Kidney tubule cell (primary cell): ENCODE results near the gene ANKLE1.

ENCODE experiments used
- DNase-seq: peaks from one replicate; pipeline ENCODE4 v3.0.0-alpha.2; 2018; ENCODE audit warnings: low spot score

The ANKLE1 gene

DNA sequence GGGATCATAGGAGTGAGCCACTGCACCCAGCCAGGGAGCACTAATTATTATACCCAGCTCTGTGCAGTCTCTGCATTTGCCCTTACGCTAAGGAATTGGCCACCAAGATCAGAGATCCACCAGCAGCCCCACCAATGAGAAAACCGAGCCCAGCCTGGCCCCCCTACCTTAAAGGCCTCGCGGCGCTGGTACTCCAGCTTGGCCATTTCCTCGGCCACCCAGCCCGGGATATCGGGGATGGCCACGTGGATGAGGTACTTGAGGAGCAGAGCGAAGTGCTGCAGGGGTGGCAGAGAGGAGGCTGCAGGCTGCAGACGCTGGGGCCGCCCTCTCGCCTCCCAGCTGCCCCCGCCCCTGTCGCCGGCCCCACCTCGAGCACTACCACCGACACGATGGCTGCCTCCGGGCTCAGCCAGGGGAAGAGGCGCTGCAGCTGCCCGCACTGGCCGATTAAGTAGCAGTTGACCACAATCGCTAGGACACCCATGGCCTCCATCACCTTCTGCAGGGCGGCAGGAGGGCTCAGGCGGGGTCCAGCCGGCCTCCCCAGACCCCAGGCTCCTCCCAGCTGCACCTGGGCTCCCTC lies 45.5 kb downstream of the ANKLE1 start:
- DNase-seq, result no peak

DNA sequence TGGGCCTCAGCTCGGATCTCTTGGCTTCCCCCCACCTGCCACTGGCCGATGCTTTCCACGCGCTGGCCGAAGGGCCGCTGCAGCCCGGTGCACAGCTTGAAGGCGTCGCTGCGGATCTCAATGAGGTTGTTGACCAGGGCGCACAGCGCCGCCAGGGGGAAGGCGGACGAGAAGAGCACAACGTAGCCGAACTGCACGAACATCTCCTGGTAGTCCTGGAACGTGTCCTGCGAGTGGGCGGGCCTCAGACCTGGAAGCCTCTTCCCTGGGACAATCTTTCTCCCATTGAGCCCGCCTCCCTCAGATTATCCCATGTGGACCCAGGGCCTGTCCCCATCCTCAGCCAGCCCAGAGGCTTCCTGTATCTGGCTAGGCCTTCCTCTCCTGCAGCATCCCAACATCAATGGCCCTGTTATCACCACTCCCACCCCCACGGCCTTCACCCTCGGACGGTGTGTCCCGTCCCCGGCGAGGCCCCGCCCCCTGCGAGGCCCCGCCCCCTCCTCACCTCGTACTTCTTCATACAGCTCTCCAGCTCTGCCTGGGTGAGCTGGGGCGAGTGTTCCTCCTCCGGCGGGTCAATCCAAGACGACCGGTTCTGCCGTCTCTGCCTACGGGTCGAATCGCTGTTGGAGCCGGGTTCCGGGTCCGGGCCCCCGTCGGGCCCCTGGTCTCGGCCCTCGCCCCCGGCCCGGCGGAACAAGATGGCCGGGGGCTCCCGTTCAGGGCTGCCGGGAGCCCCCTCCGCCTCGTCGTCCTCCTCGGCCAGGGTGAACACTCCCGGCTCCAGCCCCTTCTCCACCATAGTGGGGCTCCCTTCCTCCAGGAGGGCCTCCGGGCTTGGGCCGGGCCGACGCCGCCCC lies 46.2 kb downstream of the ANKLE1 start:
- DNase-seq, result peak; percentile 72

DNA sequence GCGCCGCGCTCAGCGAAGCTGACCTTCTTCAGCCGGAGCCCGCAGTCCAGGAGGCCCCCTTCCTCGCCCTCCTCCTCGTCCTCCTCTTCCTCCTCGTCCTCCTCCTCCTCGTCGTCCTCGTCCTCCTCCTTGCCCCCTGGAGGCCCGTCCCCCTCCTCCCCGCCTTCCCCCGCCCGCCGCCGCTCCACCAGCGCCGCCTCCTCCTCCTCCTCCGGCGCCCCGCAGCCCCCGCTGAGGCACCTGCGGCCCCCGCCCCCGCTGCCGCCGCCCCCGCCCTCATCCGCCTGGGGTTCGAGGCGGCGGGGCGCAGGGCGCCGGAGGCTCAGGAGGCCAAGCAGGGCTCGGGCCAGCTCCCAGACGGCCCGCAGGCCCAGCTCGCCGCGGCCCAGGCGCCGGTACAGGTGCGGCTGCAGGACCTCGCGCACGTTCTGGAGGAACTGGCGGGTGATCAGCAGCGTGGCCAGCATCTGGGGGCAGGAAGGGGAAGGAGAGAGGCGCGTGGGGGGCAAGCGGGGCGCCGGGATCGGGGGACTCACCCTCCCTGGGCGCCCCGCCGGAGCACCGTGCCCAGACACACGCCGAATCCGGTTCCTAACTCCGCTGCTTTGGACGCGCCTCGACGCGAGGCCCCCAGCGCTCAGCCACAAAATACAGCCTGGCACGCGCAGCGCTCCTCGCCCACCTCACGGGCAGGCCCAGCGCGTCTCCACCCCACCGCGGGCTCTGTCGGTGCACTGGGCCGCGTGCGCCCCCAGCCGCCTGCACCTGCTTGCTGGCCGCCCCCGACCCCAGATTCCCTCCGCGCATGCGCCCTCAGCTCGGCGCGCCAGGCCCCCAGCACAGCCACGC lies 47.0 kb downstream of the ANKLE1 start:
- DNase-seq, result no peak

DNA sequence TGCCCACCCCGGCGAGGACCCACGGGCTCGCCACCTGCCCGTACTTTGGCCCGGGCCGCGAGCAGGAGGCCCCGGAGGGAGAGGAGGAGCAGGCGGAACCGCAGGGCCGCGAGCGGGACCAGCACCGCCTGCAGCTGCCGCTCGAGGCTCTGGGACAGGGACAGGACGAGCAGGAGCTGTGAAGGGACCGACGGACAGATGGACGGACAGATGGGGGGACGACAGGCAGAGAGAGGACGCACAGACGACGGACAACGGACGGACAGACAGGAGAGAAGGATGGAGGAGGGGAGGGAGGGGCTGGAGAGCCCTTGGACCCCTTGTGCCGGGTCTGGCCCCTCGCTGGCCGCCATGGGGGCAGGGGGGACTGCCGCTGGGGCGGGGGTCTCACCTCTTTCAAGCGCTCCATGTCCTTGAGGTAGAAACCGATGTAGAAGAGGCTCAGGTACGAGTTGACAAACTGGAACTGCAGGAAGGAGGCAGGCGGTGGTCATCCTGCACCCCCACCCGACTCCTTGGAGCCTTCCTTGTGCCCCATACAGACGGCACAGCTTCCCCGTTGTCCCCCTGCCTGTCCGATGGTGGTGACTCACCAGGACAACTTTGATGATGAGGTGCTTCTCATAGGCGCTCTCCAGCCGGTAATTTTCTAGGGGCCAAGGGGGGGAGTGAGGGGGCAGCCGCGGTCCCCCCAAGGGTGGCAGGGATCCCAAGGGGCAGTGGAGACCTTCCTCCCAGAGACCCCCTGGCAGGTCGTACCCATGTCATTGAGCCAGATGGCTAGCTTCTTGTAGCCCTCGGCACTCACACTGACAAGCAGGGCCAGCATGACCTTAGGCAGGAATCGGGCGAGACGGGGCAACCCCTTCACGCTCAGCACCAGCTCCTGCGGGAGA lies 47.9 kb downstream of the ANKLE1 start:
- no peak for DNase-seq

DNA sequence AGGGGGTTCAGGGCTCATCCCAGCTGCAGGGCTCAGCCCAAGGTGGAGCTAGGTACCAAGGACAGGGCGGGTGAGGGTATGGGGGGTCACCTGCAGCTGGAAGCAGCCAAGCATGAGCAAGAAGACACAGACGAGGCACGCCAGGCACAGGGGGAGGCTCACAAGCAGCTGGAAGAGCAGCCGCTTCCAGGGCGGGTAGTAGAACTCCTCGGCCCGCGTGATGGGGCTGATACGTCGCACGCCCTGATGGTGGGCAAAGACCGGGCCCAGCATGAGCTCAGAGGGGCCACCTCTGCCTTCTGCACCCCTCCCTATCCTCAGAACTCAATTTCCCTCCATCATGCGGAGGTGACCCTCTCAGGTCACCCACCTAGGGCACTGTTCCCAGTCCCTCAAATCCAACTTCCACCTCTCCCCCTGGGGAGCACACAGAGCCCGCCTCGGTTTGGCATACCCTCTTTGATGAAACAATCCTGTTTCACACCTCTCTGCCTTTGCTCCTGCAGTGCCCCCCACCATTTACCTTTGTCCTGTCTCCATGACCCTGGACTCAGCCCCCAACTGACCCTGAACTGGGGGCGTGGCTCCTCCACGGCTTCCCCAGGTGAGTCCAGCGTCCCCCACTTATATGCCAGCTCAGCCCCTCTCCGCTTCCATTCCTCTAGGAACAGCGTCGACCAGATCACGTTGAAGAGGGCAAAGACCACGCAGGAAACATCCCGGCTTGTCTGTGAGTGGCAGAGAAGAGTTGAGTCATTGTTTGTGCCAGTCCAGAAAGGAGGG lies 48.8 kb downstream of the ANKLE1 start:
- no peak for DNase-seq

DNA sequence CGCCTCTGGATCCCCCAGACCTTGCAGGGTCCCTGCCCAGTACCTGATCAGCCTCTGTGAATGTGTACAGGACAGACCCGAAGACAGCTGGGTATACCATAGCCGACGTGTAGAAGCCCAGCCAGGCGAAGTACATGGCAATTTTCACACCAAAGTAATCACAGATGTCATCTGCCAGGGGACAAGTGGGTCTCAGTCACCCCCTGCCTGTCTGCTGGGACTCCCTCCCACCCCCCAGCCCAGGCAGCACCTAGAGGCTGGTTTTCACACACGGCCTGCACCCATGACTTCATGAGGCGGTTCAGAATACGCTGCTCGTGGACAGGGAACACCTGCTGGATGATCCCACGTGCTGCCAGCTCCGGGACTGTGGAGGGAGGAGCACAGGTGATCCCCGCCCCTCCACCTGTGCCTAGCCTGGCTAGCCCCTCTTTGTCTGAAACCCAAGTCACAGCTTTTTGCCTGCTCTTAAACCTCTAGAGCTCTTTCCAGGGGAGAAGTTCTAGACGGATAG lies 49.4 kb downstream of the ANKLE1 start:
- no peak for DNase-seq

DNA sequence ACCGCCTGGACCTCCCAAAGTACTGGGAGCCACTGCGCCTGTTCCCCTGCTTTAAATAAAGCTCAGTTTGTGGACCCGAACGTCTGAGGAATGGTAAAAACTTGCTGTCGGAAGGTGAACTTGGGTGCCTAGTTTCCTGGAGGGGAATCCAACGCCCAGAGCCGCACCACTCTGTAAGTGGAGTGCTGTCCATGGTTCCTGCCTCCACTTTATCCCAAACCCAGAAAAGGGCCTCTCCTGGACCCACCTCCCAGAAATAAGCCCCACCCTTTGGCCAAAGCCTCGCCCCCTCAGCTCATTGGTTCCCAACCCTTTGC lies 50.6 kb downstream of the ANKLE1 start:
- no peak for DNase-seq

DNA sequence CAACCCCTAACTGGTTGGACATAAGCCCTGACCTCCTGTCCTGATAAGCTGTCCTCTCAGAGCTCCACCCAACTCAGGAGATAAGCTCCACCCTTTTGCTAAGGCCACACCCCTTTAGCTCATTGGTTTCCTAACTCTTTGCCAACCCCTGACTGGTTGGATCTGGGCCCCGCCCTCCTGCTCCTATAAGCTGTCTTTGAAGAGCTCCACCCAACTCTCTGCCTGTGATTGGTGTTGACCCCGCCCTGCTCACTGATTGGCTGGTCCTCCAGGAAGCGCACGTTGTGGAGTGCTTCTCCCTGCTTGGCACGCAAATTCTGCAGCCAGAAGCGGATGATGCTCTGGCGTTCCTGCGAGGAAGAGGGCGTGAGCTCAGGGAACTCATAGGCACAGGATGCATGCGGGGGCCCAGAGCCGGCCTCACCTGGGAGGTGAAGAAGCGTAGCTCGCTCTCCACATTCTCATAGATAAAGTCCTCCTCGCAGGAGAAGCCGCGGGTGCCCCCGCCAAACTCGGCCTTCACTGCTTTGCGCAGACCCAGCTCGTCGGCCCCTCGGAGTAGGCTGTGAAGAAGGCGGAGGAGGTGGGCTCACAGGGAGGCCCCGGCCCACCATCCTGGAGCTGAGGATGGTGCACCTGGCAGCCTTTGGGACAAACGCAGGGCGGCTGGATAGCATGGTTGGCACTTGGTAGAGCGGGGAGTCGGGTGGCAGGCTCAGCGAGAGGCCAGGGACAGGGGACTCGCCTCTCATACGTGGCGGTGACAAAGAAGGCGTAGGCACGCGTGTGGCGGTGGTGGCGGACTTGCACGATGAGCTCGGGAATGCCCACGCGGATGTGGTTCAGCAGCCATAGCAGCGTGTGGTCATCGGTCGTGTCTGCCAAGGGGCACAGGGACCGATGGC lies 51.2 kb downstream of the ANKLE1 start:
- DNase-seq, result peak; percentile 52

DNA sequence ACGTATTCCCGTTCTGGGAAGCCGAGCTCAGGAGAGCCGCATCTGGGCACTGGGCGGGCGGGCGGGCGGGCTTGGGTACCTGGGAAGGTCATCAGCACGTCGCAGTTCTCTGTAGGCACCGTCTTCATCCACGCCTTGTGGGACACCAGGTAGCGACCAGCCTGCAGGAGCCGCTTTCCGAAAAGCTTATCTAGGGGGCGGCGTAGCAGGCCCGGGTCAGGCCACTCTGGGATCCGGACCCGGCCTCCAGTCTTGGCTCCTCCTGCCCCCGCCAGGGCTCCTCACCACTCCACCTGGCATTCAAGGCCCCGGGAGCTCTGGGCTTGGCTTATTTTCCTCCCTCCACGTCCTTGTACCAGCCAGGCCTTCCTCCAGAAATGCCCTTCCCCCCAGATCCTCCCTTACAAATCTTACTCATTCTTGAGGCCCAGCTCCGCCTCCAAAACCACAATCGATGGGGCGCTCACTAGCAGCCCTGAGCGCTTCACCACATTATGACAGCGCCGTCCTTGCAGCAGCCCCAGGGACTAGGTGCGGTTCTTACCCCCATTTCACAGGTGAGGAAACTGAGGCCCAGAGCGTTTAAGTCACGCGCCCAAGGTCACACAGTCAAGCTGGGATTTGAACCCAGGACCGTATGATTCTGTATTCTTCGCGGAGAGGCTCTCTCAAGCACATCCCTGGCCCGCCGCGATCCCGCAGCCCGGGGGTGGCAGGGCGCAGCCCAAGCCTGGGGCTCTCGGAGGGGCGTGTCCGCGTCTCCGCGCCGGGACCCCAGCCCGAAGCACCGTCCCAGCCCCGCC lies 52.1 kb downstream of the ANKLE1 start:
- DNase-seq, result peak; percentile 89

DNA sequence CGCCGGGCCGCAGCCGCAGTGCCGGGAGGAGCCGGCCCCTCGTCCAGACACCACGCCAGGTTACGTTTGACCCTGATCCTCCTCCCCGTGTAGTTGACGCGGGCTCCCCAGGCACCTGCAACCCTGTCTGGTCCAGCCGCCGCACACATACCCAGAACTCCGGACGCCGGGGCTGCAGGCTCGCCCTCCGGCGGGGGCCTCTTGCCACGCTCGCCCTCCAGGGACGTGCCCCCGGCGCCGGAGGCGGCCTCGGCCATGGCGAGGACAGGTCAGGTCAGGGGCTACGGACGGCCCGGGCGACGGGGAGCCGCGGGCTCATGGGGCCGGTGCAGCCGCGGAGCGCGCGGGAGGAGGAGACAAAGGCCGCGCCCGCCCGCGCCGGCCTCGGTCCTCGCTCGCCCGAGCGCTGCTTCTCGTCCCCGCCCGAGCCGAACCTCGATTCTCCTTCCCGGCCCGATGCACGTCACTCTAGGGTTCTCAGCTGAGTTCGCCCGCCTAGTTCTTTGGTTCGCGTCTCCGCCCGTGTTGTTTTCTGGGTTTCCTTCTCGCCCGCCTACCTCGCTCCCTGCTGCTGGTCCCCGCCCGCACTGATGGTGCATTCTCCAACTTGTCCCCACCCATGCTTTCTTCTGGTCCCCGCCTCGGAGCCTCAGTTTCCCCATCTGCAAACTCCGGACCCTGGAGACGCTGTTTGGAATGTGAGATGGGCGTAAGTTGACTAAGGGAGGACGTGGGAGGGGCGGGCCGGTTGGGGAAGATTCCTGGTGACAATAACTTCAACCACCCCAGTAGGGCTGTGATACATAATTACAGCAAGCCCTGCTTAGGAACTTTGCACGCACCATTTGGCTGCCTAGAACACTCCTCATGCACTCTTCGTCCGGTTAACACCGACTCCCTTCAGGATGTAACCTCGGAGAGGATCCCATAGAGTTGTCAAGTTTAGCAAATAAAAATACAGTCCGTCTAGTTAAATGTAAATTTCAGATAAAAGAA lies 53.0 kb downstream of the ANKLE1 start, which contains the start of gene ANO8:
Gene ANO8, minus strand, starts transcription at position 442 of the 996 bp plus-strand sequence. Its CDS starts 185 bp downstream, at position 257.
- peak; percentile 96 for DNase-seq

DNA sequence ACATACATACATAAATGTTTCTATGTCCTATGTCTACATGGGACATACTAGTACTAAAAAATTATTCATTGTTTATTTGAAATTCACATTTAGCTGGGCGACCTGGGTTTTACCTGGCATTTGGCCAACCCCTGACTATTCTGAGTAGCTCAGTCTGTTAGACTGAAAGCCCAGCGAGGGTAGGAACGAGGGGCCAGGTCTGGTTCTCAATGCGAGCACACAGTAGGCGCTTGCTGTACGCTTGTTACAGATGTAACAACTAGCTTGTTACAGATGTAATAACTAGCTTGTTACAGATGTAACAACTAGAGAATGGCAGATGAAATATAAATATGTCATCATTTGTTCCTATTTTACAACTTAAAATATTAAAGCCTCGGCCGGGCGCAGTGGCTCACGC lies 53.9 kb downstream of the ANKLE1 start:
- no peak for DNase-seq
